HEK293 (cell line): ENCODE data around the gene SMIM5.

ENCODE experiments used
- GLIS2 ChIP-seq: fragments of 450-650 bp; formaldehyde crosslinking; IDR thresholded peaks from 2 replicates; pipeline ENCODE4 v1.5.1; 2016; ENCODE audit warnings: missing biosample characterization, missing genetic modification characterization
- KLF1 ChIP-seq: fragments of 450-650 bp; formaldehyde crosslinking; IDR thresholded peaks from 2 replicates; pipeline ENCODE4 v1.5.1; 2016; ENCODE audit warnings: missing biosample characterization, missing genetic modification characterization
- KLF10 ChIP-seq: fragments of 450-650 bp; IDR thresholded peaks from 2 replicates; pipeline ENCODE4 v1.5.1; 2018; ENCODE audit warnings: missing biosample characterization, mild to moderate bottlenecking, missing genetic modification characterization
- PRDM4 ChIP-seq: fragments of 450-650 bp; formaldehyde crosslinking; IDR thresholded peaks from 2 replicates; pipeline ENCODE4 v1.5.1; 2017; ENCODE audit warnings: missing biosample characterization, missing genetic modification characterization
- SCRT2 ChIP-seq: fragments of 450-650 bp; formaldehyde crosslinking; IDR thresholded peaks from 2 replicates; pipeline ENCODE4 v1.5.1; 2016; ENCODE audit warnings: missing biosample characterization, missing genetic modification characterization
- SP2 ChIP-seq: fragments of 450-650 bp; formaldehyde crosslinking; IDR thresholded peaks from 2 replicates; pipeline ENCODE4 v1.5.1; 2016; ENCODE audit warnings: missing biosample characterization, missing genetic modification characterization
- SP3 ChIP-seq: fragments of 450-650 bp; formaldehyde crosslinking; IDR thresholded peaks from 2 replicates; pipeline ENCODE4 v1.5.1; 2016; ENCODE audit warnings: missing biosample characterization, missing genetic modification characterization
- ZBTB44 ChIP-seq: fragments of 450-650 bp; IDR thresholded peaks from 2 replicates; pipeline ENCODE4 v1.5.1; 2018; ENCODE audit warnings: missing biosample characterization, mild to moderate bottlenecking, missing genetic modification characterization
- ZBTB7A ChIP-seq: fragments of 450-650 bp; formaldehyde crosslinking; IDR thresholded peaks from 2 replicates; pipeline ENCODE4 v1.5.1; 2016; ENCODE audit warnings: low read depth, missing biosample characterization, missing genetic modification characterization
- ZFP3 ChIP-seq: fragments of 450-650 bp; formaldehyde crosslinking; IDR thresholded peaks from 2 replicates; pipeline ENCODE4 v1.5.1; 2016; ENCODE audit warnings: low read depth, missing biosample characterization, missing genetic modification characterization
- ZFP69B ChIP-seq: fragments of 450-650 bp; formaldehyde crosslinking; IDR thresholded peaks from 2 replicates; pipeline ENCODE4 v1.5.1; 2016; ENCODE audit warnings: missing biosample characterization, missing genetic modification characterization
- ZNF175 ChIP-seq: fragments of 450-650 bp; formaldehyde crosslinking; IDR thresholded peaks from 2 replicates; pipeline ENCODE4 v1.5.1; 2016; ENCODE audit warnings: missing biosample characterization, missing genetic modification characterization
- ZNF274 ChIP-seq, 2 experiments: fragments of 200-500 bp in 1 of 2; fragments of 450-650 bp in 1 of 2; sonication (Bioruptor generic) in 1 of 2; formaldehyde crosslinking in 1 of 2; IDR thresholded peaks; 2 replicates each; pipeline versions ENCODE4 v1.5.1 to v1.6.1; 2014 to 2016; ENCODE audit warnings: borderline replicate concordance in 1 of 2, inconsistent platforms in 1 of 2, low read length in 1 of 2, missing biosample characterization in 1 of 2, missing genetic modification characterization in 1 of 2
- ZNF292 ChIP-seq: fragments of 450-650 bp; formaldehyde crosslinking; IDR thresholded peaks from 2 replicates; pipeline ENCODE4 v1.5.1; 2016; ENCODE audit warnings: low read depth, missing biosample characterization, missing genetic modification characterization, borderline replicate concordance
- ZNF335 ChIP-seq: fragments of 450-650 bp; formaldehyde crosslinking; conservative IDR thresholded peaks from 2 replicates; pipeline ENCODE4 v1.5.1; 2016; ENCODE audit warnings: missing biosample characterization, missing genetic modification characterization
- ZNF629 ChIP-seq: fragments of 450-650 bp; formaldehyde crosslinking; IDR thresholded peaks from 2 replicates; pipeline ENCODE4 v1.5.1; 2017; ENCODE audit warnings: missing biosample characterization, missing genetic modification characterization
- ZNF660 ChIP-seq: fragments of 450-650 bp; IDR thresholded peaks from 2 replicates; pipeline ENCODE4 v1.5.1; 2018; ENCODE audit warnings: missing biosample characterization, mild to moderate bottlenecking, missing genetic modification characterization
- ZNF792 ChIP-seq: fragments of 450-650 bp; formaldehyde crosslinking; IDR thresholded peaks from 2 replicates; pipeline ENCODE4 v1.5.1; 2016; ENCODE audit warnings: missing biosample characterization, missing genetic modification characterization
- ZSCAN30 ChIP-seq: fragments of 450-650 bp; IDR thresholded peaks from 2 replicates; pipeline ENCODE4 v1.5.1; 2018; ENCODE audit warnings: missing biosample characterization, mild to moderate bottlenecking, missing genetic modification characterization, moderate library complexity
- ZSCAN4 ChIP-seq: fragments of 450-650 bp; formaldehyde crosslinking; IDR thresholded peaks from 2 replicates; pipeline ENCODE4 v1.5.1; 2017; ENCODE audit warnings: missing biosample characterization, missing genetic modification characterization
- TF ChIP-seq, protein P1 (sequence below): fragments of 450-650 bp; formaldehyde crosslinking; IDR thresholded peaks from 2 replicates; pipeline ENCODE4 v1.5.1; 2016; ENCODE audit warnings: missing biosample characterization, missing genetic modification characterization
- TF ChIP-seq, protein P2 (sequence below): fragments of 450-650 bp; formaldehyde crosslinking; IDR thresholded peaks from 2 replicates; pipeline ENCODE4 v1.5.1; 2017; ENCODE audit warnings: missing biosample characterization, missing genetic modification characterization

The SMIM5 gene

GRCh38 chr17:75589012-75589918 is 44.0 kb upstream of the SMIM5 start (continued):
- TF ChIP-seq KLF10 (peak; percentile 26; the same call in 1 of the 2 replicates), ZNF175 (tag by site-specific recombination) (no peak), ZNF629 (no peak), GLIS2 (tag by site-specific recombination) (peak; percentile 87), ZBTB44 (tag by site-specific recombination) (0 out of 2 replicates have a peak, but pooled peaks have one; percentile 8), ZBTB7A (tag by site-specific recombination) (peak; percentile 61; the same call in 1 of the 2 replicates), ZFP69B (tag by site-specific recombination) (0 out of 2 replicates have a peak, but pooled peaks have one; percentile 64), ZNF660 (tag by site-specific recombination) (no peak), ZFP3 (tag by site-specific recombination) (no peak), SCRT2 (tag by site-specific recombination) (no peak), KLF1 (tag by site-specific recombination) (peak; percentile 83), ZNF335 (tag by site-specific recombination) (peak; percentile 64), ZNF292 (tag by site-specific recombination) (no peak), ZNF792 (tag by site-specific recombination) (no peak), ZNF274 (IDR thresholded peaks at IDR 0.05; ENCODE audit: low read length) (no peak), ZNF274 (tag by site-specific recombination; IDR thresholded peaks at IDR 0.05; ENCODE audit: borderline replicate concordance) (no peak), ZSCAN30 (tag by site-specific recombination) (peak; percentile 41; the same call in 1 of the 2 replicates), ZSCAN4 (tag by site-specific recombination) (no peak), SP2 (tag by site-specific recombination) (peak; percentile 88), SP3 (tag by site-specific recombination) (peak; percentile 70), PRDM4 (tag by site-specific recombination) (0 out of 2 replicates have a peak, but pooled peaks have one; percentile 14)
- TF ChIP-seq, protein P1, sequence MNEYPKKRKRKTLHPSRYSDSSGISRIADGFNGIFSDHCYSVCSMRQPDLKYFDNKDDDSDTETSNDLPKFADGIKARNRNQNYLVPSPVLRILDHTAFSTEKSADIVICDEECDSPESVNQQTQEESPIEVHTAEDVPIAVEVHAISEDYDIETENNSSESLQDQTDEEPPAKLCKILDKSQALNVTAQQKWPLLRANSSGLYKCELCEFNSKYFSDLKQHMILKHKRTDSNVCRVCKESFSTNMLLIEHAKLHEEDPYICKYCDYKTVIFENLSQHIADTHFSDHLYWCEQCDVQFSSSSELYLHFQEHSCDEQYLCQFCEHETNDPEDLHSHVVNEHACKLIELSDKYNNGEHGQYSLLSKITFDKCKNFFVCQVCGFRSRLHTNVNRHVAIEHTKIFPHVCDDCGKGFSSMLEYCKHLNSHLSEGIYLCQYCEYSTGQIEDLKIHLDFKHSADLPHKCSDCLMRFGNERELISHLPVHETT (tag by site-specific recombination) = 0 out of 2 replicates have a peak, but pooled peaks have one; percentile 38
- TF ChIP-seq, protein P2, sequence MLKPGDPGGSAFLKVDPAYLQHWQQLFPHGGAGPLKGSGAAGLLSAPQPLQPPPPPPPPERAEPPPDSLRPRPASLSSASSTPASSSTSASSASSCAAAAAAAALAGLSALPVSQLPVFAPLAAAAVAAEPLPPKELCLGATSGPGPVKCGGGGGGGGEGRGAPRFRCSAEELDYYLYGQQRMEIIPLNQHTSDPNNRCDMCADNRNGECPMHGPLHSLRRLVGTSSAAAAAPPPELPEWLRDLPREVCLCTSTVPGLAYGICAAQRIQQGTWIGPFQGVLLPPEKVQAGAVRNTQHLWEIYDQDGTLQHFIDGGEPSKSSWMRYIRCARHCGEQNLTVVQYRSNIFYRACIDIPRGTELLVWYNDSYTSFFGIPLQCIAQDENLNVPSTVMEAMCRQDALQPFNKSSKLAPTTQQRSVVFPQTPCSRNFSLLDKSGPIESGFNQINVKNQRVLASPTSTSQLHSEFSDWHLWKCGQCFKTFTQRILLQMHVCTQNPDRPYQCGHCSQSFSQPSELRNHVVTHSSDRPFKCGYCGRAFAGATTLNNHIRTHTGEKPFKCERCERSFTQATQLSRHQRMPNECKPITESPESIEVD = no peak
